ENCODE data around the gene FRAT1.

DNA sequence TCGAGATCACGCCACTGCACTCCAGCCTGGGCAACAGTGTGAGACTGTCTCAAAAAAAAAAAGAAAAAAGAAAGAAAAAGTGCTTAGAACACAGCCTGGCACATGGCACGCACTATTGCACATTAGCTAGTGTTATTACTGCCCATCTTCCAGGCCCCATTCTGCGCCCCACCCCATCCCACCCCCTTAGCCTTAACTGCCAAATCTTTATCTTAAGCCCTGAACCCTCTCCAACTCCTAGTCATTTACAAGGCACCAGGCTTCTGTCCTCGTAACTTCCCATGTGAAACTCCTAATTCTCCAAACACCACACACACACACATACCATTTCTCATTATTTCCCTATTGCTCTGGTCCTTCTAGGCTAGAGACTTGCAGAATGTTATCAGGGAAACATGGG is 10.7 kb downstream of the FRAT1 start:
- TF ChIP-seq, protein P1, sequence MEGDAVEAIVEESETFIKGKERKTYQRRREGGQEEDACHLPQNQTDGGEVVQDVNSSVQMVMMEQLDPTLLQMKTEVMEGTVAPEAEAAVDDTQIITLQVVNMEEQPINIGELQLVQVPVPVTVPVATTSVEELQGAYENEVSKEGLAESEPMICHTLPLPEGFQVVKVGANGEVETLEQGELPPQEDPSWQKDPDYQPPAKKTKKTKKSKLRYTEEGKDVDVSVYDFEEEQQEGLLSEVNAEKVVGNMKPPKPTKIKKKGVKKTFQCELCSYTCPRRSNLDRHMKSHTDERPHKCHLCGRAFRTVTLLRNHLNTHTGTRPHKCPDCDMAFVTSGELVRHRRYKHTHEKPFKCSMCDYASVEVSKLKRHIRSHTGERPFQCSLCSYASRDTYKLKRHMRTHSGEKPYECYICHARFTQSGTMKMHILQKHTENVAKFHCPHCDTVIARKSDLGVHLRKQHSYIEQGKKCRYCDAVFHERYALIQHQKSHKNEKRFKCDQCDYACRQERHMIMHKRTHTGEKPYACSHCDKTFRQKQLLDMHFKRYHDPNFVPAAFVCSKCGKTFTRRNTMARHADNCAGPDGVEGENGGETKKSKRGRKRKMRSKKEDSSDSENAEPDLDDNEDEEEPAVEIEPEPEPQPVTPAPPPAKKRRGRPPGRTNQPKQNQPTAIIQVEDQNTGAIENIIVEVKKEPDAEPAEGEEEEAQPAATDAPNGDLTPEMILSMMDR (IDR thresholded peaks at IDR 0.05 in 8 of 11, conservative IDR thresholded peaks at IDR 0.05 in 3 of 11): no peak
- TF ChIP-seq POLR2A (IDR thresholded peaks at IDR 0.05) (no peak), POLR2AphosphoS5 (IDR thresholded peaks at IDR 0.05) (no peak)

Data from spleen (tissue), 7 donors.